Trophoblast cell (in vitro differentiated cells and primary cell): Measurements from ENCODE around the gene PRKCE.

Experiments used
- DNase-seq, 2 donors: peaks; one replicate each; pipeline ENCODE4 v3.0.0-alpha.2; 2016
- H2AFZ ChIP-seq: 2 replicates; pipeline ENCODE4 v1.6.1; 2013; ENCODE audit warnings: low read length, moderate library complexity, mild to moderate bottlenecking; ENCODE audit not compliant: insufficient read depth, poor library complexity
- H2AK5ac ChIP-seq: 2 replicates; pipeline ENCODE4 v1.6.1; 2013; ENCODE audit warnings: mild to moderate bottlenecking, low read length
- H2BK120ac ChIP-seq: 2 replicates; pipeline ENCODE4 v1.6.1; 2013; ENCODE audit warnings: low read length, mild to moderate bottlenecking, moderate library complexity; ENCODE audit not compliant: insufficient read depth, poor library complexity
- H2BK12ac ChIP-seq: 2 replicates; pipeline ENCODE4 v1.6.1; 2013; ENCODE audit warnings: mild to moderate bottlenecking, low read length, moderate library complexity
- H2BK5ac ChIP-seq: 2 replicates; pipeline ENCODE4 v1.6.1; 2013; ENCODE audit warnings: low read length, low read depth, moderate library complexity, mild to moderate bottlenecking; ENCODE audit not compliant: poor library complexity
- H3K14ac ChIP-seq: 2 replicates; pipeline ENCODE4 v1.6.1; 2013; ENCODE audit warnings: mild to moderate bottlenecking, low read length
- H3K18ac ChIP-seq: 2 replicates; pipeline ENCODE4 v1.6.1; 2013; ENCODE audit warnings: mild to moderate bottlenecking, low read length
- H3K23ac ChIP-seq: 2 replicates; pipeline ENCODE4 v1.6.1; 2013; ENCODE audit warnings: low read length
- H3K27ac ChIP-seq: 2 replicates; pipeline ENCODE4 v1.5.1; 2013; ENCODE audit warnings: low read depth, mild to moderate bottlenecking, inconsistent platforms, low read length, moderate library complexity
- H3K27me3 ChIP-seq: 2 replicates; pipeline ENCODE4 v1.6.1; 2013; ENCODE audit warnings: inconsistent platforms, mild to moderate bottlenecking, low read length, moderate library complexity; ENCODE audit not compliant: insufficient read depth
- H3K36me3 ChIP-seq, 2 experiments: 1 replicate in 1 of 2; 2 replicates in 1 of 2; pipeline ENCODE4 v1.6.1; 2013; ENCODE audit warnings: low read length in 2 of 2, mild to moderate bottlenecking in 2 of 2, moderate library complexity in 1 of 2; ENCODE audit not compliant: insufficient read depth in 2 of 2, control insufficient read depth in 1 of 2
- H3K4ac ChIP-seq: 2 replicates; pipeline ENCODE4 v1.6.1; 2013; ENCODE audit warnings: low read depth, mild to moderate bottlenecking, low read length, moderate library complexity
- H3K4me1 ChIP-seq, 2 experiments: 1 replicate in 1 of 2; 2 replicates in 1 of 2; pipeline ENCODE4 v1.6.1; 2013; ENCODE audit warnings: low read length in 2 of 2, mild to moderate bottlenecking in 2 of 2, moderate library complexity in 1 of 2; ENCODE audit not compliant: insufficient read depth in 2 of 2, control insufficient read depth in 1 of 2
- H3K4me2 ChIP-seq: 2 replicates; pipeline ENCODE4 v1.6.1; 2013; ENCODE audit warnings: inconsistent platforms, mild to moderate bottlenecking, low read length, moderate library complexity
- H3K4me3 ChIP-seq: 2 replicates; pipeline ENCODE4 v1.5.1; 2013; ENCODE audit warnings: mild to moderate bottlenecking, low read depth, low read length, inconsistent platforms
- H3K79me1 ChIP-seq: one replicate; pipeline ENCODE4 v1.6.1; 2013; ENCODE audit warnings: low read length
- H3K79me2 ChIP-seq: 2 replicates; pipeline ENCODE4 v1.6.1; 2013; ENCODE audit warnings: low read length, mild to moderate bottlenecking; ENCODE audit not compliant: control insufficient read depth, insufficient read depth, poor library complexity
- H3K9ac ChIP-seq: 2 replicates; pipeline ENCODE4 v1.6.1; 2013; ENCODE audit warnings: mild to moderate bottlenecking, low read length
- H3K9me3 ChIP-seq: 2 replicates; pipeline ENCODE4 v1.6.1; 2013; ENCODE audit warnings: low read depth, mild to moderate bottlenecking, control low read depth, inconsistent platforms, low read length; ENCODE audit not compliant: insufficient read depth
- H4K12ac ChIP-seq: 2 replicates; pipeline ENCODE4 v1.6.1; 2013; ENCODE audit warnings: low read depth, mild to moderate bottlenecking, low read length, moderate library complexity
- H4K8ac ChIP-seq: 2 replicates; pipeline ENCODE4 v1.6.1; 2013; ENCODE audit warnings: low read depth, mild to moderate bottlenecking, low read length, moderate library complexity
- H4K91ac ChIP-seq: one replicate; pipeline ENCODE4 v1.6.1; 2013; ENCODE audit warnings: low read depth, mild to moderate bottlenecking, low read length, moderate library complexity
- WGBS: extraction: QIAGEN DNeasy Blood & Tissue Kit; methylation state at CpG from one replicate; pipeline ENCODE4 v1.1.7; 2013; ENCODE audit warnings: missing lambda C conversion rate; ENCODE audit not compliant: insufficient read length, insufficient coverage; ENCODE audit errors: extremely low coverage; 5-methylcytosine and 5-hydroxymethylcytosine counted together

Gene PRKCE

DNA sequence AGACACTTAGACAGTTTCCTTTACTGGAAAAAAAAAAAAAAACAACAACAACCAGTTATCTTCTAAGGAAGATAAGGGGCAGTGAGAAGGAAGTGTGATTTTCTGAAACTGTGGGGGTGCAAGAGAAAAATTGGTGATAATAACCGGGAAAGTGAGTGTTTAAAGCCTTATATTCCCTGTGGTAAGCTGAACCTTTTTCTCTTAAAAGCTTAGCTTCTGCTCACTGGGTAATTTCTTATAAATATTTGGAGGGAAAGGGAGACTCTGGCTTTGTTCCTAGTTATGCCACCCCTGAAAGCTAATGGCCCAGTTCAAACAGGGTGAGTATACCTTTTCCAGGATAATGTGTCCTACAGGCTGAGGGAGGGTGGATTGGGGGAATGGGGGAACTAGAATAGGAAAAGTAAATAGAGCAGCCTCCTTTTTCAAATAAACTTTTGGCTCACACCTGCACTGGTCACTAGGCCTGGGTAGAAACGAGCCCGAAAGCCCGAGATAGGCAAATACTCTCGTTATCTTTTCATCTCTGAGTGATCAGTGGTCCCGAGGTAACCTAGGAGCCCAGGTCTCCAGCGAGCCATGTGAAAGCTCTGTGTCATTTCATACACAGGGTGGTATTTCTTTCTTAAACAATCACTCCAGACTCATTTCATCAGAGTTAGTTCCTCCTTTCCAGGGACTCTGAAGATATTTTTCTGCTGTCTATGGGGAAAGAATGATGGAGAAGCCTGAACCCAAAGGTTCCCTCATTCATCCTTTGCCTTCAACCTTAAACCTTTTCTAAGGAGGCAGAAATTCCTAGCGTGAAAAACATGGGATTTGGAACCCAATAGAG lies 24.9 kb upstream of the PRKCE start:
- Histone ChIP-seq H3K4ac (no peak overlapping the region), H3K27me3 (no peaks in the 10 kb centered on the region), H3K36me3 (no peaks in the 10 kb centered on the region), H2BK12ac (no peak overlapping the region), H2BK5ac (no peak overlapping the region), H2BK120ac (no peak overlapping the region), H3K14ac (no peak overlapping the region), H4K8ac (no peak overlapping the region), H3K18ac (no peak overlapping the region), H2AFZ (no peak overlapping the region), H3K23ac (no peak overlapping the region), H3K79me2 (no peaks in the 10 kb centered on the region), H3K4me3 (no peak overlapping the region), H3K27ac (no peak overlapping the region), H3K9me3 (no peaks in the 10 kb centered on the region), H4K91ac (no peak overlapping the region), H3K9ac (no peak overlapping the region), H3K4me1 (no peaks in the 10 kb centered on the region), H4K12ac (no peak overlapping the region), H3K79me1 (no peaks in the 10 kb centered on the region), H3K4me2 (no peak overlapping the region), H2AK5ac (no peak overlapping the region)
- DNase-seq: no peak
- WGBS: no CpG with 5 or more reads among the region's 8 CpGs

DNA sequence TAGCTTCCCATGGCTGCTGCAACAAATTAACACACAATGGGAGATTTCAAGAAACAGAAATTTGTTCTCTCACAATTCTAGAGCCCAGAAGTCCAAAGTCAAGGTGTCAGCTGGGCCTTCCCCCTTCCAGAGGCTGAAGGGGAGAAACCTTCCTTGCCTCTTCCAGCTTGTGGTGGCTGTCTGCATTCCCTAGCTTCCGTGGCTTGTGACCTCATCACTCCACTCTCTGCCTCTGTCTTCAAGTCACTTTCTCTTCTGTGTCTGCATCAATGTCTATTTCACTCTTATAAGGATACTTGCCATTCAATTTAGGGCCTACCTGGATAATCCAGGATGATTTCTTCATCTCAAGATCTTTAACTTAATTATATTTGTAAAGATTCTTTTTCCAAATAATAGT lies 23.6 kb upstream of the PRKCE start:
- Histone ChIP-seq H3K18ac (no peak overlapping the region), H3K9ac (no peak overlapping the region), H3K4me3 (no peak overlapping the region), H4K8ac (no peak overlapping the region), H2BK12ac (no peak overlapping the region), H2BK120ac (no peak overlapping the region), H3K36me3 (no peaks in the 10 kb centered on the region), H2AK5ac (no peak overlapping the region), H3K79me2 (no peaks in the 10 kb centered on the region), H3K4ac (no peak overlapping the region), H4K91ac (no peak overlapping the region), H3K14ac (no peak overlapping the region), H3K27me3 (no peaks in the 10 kb centered on the region), H2AFZ (no peak overlapping the region), H3K79me1 (no peaks in the 10 kb centered on the region), H3K27ac (no peak overlapping the region), H3K4me2 (no peak overlapping the region), H2BK5ac (no peak overlapping the region), H3K23ac (no peak overlapping the region), H4K12ac (no peak overlapping the region), H3K4me1 (no peaks in the 10 kb centered on the region), H3K9me3 (no peaks in the 10 kb centered on the region)
- no CpG with 5 or more reads among the region's 1 CpG for WGBS
- no peak for DNase-seq

DNA sequence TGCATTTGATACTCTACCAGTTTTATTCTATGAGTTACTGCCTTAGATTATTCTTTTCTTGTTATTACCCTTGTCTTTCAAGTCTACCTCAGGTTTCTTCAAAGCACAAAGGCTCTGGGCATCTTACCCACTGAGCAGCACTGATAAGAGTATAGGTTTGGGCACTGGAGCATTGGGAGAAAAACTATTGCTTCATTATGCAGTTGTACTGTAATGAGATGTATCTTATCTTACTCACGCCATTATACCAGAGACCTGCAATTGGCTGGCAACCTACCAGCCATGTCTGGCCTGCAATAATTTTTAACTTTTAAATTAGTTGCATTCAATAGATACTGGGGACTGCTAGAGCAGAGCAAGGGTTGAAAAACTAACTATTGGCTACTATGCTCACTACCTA lies 21.5 kb upstream of the PRKCE start:
- Histone ChIP-seq H3K9ac (no peak overlapping the region), H4K8ac (no peak overlapping the region), H3K4me3 (no peak overlapping the region), H3K14ac (no peak overlapping the region), H3K36me3 (no peaks in the 10 kb centered on the region), H2BK120ac (no peak overlapping the region), H3K4me1 (no peaks in the 10 kb centered on the region), H2AFZ (no peak overlapping the region), H2BK12ac (no peak overlapping the region), H3K18ac (no peak overlapping the region), H4K12ac (no peak overlapping the region), H3K4ac (no peak overlapping the region), H3K79me2 (no peaks in the 10 kb centered on the region), H3K27ac (no peak overlapping the region), H3K4me2 (no peak overlapping the region), H3K27me3 (no peaks in the 10 kb centered on the region), H3K9me3 (no peaks in the 10 kb centered on the region), H3K23ac (no peak overlapping the region), H2BK5ac (no peak overlapping the region), H2AK5ac (no peak overlapping the region), H4K91ac (no peak overlapping the region), H3K79me1 (no peaks in the 10 kb centered on the region)
- WGBS: no CpG with 5 or more reads among the region's 1 CpG
- DNase-seq: no peak

DNA sequence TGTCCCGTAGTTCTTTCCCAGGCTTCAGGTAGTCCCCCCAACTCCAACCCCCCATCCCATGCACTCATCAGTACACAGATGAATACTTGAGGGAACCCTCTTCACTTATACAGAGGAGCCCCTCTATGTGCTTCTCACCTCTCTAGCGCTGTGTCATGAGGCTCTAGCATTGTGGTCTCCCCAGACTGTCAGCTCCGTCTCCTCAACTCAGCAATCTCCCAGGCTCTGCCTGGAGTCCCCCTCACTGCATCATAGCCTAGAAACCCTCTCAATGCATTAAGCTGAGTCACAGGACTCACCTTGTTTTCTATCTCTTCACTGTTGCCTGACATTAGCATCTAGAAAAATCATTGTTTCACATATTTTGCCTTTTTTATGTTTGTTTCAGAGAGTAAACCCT lies 20.2 kb upstream of the PRKCE start:
- H4K8ac ChIP-seq: no peak overlapping the region
- WGBS: no CpG with 5 or more reads among the region's 3 CpGs
- H2AK5ac ChIP-seq: no peak overlapping the region
- no peak overlapping the region for H3K27ac ChIP-seq
- no peaks in the 10 kb centered on the region for H3K79me2 ChIP-seq
- no peak for DNase-seq
- no peaks in the 10 kb centered on the region for H3K27me3 ChIP-seq
- no peak overlapping the region for H3K4me3 ChIP-seq
- no peak overlapping the region for H2AFZ ChIP-seq
- H3K14ac ChIP-seq: no peak overlapping the region
- H3K36me3 ChIP-seq: no peaks in the 10 kb centered on the region
- no peak overlapping the region for H2BK120ac ChIP-seq
- no peak overlapping the region for H3K23ac ChIP-seq
- H4K91ac ChIP-seq: no peak overlapping the region
- H3K4me2 ChIP-seq: no peak overlapping the region
- no peak overlapping the region for H2BK12ac ChIP-seq
- no peak overlapping the region for H4K12ac ChIP-seq
- H3K4ac ChIP-seq: no peak overlapping the region
- H3K4me1 ChIP-seq: no peaks in the 10 kb centered on the region
- no peak overlapping the region for H3K9ac ChIP-seq
- no peak overlapping the region for H3K18ac ChIP-seq
- H3K9me3 ChIP-seq: no peaks in the 10 kb centered on the region
- no peak overlapping the region for H2BK5ac ChIP-seq
- H3K79me1 ChIP-seq: no peaks in the 10 kb centered on the region
